Choroid plexus epithelial cell (primary cell): Measurements from ENCODE around the gene CEP290.
A peak's percentile ranks its signal among the peaks of the same experiment; 100 is the strongest.
"Not testable (repeated sequence)": the region's sequence is repeated elsewhere in the genome, so short reads cannot be mapped to it uniquely, and the experiment has no call there.

Experiments used
- DNase-seq: peaks from one replicate; pipeline ENCODE4 v3.0.0-alpha.2; 2010; ENCODE audit warnings: low read depth
- H3K4me3 ChIP-seq: 2 replicates; pipeline ENCODE4 v1.5.1; 2011; ENCODE audit warnings: low read depth, mild to moderate bottlenecking, control low read depth, low read length, moderate library complexity
- TF ChIP-seq, protein P1 (sequence below): conservative IDR thresholded peaks from 2 replicates; pipeline ENCODE4 v1.5.1; 2011; ENCODE audit warnings: low read depth, mild to moderate bottlenecking, control low read depth, inconsistent platforms, low read length, moderate library complexity

The CEP290 gene

DNA sequence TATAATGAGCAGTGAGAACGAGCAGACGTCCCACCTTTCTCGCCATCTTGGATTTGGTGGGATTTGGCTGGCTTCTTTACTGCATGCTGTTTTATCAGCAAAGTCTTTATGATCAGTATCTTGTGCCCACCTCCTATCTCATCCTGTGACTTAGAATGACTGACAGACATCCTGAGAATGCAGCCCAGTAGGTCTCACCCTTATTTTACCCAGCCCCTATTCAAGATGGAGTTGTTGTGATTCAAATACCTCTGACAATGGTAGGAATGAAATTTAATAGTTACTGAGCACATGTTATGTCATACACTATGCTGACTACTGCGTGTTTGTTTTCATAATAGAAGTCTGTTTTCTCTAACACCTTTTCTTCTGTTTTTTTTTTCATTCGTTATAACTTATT is 2.1 kb upstream of the CEP290 start:
- no peak for DNase-seq
- no peak overlapping the region for H3K4me3 ChIP-seq
- TF ChIP-seq, protein P1, sequence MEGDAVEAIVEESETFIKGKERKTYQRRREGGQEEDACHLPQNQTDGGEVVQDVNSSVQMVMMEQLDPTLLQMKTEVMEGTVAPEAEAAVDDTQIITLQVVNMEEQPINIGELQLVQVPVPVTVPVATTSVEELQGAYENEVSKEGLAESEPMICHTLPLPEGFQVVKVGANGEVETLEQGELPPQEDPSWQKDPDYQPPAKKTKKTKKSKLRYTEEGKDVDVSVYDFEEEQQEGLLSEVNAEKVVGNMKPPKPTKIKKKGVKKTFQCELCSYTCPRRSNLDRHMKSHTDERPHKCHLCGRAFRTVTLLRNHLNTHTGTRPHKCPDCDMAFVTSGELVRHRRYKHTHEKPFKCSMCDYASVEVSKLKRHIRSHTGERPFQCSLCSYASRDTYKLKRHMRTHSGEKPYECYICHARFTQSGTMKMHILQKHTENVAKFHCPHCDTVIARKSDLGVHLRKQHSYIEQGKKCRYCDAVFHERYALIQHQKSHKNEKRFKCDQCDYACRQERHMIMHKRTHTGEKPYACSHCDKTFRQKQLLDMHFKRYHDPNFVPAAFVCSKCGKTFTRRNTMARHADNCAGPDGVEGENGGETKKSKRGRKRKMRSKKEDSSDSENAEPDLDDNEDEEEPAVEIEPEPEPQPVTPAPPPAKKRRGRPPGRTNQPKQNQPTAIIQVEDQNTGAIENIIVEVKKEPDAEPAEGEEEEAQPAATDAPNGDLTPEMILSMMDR, result no peak

DNA sequence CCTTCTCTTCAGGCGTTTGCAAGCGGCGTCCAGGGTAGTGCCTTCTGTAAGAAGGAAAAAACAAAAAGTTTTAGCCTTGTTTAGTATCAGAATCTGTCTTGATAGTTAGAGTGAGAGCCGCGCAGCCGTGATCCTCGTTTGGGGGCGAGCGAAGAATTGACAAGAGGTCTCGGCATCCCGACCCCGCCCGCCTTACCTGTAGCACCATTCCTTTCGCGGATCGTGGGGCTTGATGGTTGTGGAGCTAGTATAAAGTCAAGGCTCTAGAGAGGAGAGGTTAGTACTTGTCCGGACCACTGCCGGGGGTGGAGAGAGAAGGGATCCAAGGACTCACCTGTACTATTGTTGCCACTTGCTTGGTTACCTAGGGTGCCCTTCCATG is 713 bp upstream of the CEP290 start:
- no peak for DNase-seq
- H3K4me3 ChIP-seq, result peak overlapping the region; percentile 89
- TF ChIP-seq, protein P1, result no peak

DNA sequence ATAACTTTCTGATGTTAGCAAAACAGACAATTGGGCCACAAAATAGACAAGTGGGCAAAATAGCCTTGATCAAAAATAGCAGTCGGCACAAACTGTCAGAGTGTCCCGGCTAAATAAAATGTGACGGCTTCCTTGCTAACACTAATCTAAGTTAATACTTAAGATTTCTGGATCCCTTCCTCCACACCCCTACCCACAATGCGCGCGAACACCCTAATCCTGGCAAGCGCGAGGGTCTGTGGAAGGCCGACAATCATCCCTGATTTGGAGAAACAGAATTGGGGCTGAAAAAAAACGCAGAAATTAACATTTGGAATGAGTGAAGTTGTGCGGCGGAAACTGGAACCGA is 489 bp downstream of the CEP290 start:
- TF ChIP-seq, protein P1, result no peak
- H3K4me3 ChIP-seq, result peak overlapping the region; percentile 89
- DNase-seq, result no peak

DNA sequence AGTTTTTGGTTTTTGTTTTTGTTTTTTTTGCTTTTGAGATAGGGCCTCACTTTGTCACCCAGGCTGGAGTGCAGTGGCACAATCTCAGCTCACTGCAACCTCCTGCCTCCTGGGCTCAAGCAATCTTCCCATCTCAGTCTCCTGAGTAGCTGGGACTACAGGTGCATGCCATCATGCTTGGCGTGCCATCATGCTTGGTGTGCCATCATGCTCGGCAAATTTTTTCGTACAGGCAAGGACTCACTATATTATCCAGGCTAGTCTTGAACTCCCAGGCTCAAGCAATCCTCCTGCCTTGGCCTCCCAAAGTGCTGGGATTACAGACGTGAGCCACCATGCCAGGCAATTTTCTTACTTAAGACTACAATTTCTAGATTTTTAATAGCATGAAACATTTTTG is 2.2 kb downstream of the CEP290 start:
- H3K4me3 ChIP-seq, result not testable (repeated sequence)

DNA sequence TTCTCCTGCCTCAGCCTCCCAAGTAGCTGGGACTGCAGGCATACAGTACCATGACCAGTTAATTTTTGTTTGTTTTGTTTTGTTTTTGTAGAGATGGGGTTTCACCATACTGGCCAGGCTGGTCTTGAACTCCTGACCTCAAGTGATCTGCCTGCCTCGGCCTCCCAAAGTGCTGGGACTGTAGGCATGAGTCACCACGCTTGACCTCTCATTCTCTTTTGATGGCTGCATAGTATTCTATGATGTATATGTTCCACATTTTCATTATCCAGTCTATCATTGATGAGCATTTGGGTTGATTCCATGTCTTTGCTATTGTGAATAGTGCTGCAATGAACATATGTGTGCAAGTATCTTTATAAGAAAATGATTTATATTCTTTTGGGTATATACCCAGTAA is 8.7 kb downstream of the CEP290 start:
- not testable (repeated sequence) for H3K4me3 ChIP-seq, DNase-seq

More for the DNA sequence above, 2.2 kb downstream of the CEP290 start:
- DNase-seq, result not testable (repeated sequence)

DNA sequence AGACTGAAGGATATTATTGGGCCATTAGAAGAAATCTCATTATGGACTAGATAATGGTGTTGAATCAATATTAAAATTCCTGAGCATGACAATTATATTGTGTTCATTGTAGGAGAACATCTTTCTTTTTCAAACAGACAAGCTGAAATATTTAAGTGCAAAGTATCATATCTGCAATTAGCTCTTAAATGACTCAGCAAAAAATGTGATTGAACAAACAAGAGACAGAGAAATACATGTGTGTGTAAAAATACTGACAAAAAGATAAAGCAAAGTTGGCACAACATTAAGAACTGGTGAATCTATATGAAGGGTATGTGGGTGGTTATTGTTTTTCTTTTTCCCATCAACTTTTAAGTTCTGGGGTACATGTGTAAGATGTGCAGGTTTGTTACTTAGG is 9.5 kb downstream of the CEP290 start:
- TF ChIP-seq, protein P1, result no peak
- no peak for DNase-seq
- no peak overlapping the region for H3K4me3 ChIP-seq

DNA sequence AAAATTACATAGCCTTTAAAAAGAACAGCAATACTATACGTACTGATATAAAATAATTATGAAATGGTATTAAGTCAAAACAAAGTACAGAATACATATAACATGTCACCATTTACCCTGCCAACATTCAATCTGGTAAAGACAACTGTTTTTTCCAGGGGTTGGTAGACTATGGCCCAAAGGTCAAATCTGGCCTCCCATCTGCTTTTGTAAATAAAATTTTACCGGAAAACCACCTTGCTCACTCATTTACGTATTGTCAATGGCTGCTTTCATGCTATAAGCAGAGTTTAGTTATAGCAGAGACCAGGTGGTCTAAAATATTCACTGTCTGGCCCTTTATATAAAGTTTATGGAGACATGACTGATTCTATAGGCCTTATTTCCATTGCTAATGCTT is 14.0 kb downstream of the CEP290 start:
- TF ChIP-seq, protein P1, result no peak
- no peak overlapping the region for H3K4me3 ChIP-seq
- DNase-seq, result no peak

DNA sequence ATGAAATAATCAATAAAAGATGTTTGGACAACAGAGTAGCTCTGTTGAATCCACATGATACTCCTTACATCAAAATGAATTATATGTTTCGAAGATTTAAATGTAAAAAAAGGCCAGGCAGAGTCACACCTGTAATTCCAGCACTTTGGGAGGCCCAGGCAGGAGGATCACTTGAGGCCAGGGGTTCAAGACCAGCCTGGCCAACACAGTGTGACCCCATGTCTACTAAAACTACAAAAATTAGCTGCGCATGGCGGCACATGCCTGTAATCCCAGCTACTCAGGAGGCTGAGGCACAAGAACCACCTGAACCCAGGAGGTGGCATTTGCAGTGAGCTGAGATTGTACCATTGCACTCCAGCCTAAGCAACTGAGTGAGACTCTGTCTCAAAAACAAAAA is 14.8 kb downstream of the CEP290 start:
- TF ChIP-seq, protein P1, result no peak
- DNase-seq, result no peak
- H3K4me3 ChIP-seq, result no peak overlapping the region
